ENCODE results near the gene SLCO2A1.

DNA sequence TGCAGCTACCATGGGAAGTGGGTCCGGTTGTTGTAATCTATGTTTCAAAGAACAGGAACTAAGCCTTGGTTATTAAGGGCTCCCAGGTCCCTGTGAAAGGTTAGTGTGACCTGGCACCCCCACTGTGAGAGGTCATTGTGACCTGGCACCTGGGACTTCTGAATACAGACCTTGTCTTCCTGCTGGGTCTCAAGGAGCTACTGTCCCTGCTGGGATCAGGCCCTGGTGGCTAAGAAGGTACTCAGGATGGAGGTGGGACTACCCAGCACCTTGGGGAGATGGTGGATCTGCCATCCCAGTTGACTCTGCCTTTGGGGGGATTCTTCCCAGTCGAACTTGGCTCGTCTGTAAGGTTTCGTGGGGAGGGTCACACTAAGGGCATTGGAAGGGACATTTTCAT lies 10.3 kb upstream of the SLCO2A1 start:
- no peak for TF ChIP-seq CTCF (optimal IDR thresholded peaks at IDR 0.05 in 1 of 3, IDR thresholded peaks at IDR 0.05 in 1 of 3, conservative IDR thresholded peaks at IDR 0.05 in 1 of 3; ENCODE audit: extremely low read depth in 1 of 3, insufficient read depth in 2 of 3, low read length in 3 of 3)
- no peak for TF ChIP-seq EZH2 (IDR thresholded peaks at IDR 0.05; ENCODE audit: low read length)

Measured in keratinocyte (primary cell).